Neutrophil (primary cell): ENCODE results near the gene TRAF3.

Experiments
- H3K27ac ChIP-seq: fragments of 200-600 bp; sonication (generic); 2 replicates; pipeline ENCODE4 v1.5.1; 2016; ENCODE audit warnings: mild to moderate bottlenecking, moderate library complexity
- H3K27me3 ChIP-seq: fragments of 200-600 bp; sonication (generic); 2 replicates; pipeline ENCODE4 v1.6.0; 2016; ENCODE audit warnings: mild to moderate bottlenecking
- H3K36me3 ChIP-seq: fragments of 200-600 bp; sonication (generic); 2 replicates; pipeline ENCODE4 v1.5.1; 2017
- H3K4me1 ChIP-seq, 2 experiments: fragments of 200-600 bp in 1 of 2; sonication (generic) in 1 of 2; 1 replicate in 1 of 2; 2 replicates in 1 of 2; pipeline versions ENCODE4 v1.5.1 to v1.6.1; 2013 to 2016; ENCODE audit warnings: low read depth in 1 of 2, low read length in 1 of 2, mild to moderate bottlenecking in 1 of 2, moderate library complexity in 1 of 2; ENCODE audit not compliant: control insufficient read depth in 1 of 2, insufficient read depth in 1 of 2
- H3K4me3 ChIP-seq, 2 experiments: fragments of 200-600 bp in 1 of 2; sonication (generic) in 1 of 2; 1 replicate in 1 of 2; 2 replicates in 1 of 2; pipeline ENCODE4 v1.5.1; 2013 to 2016; ENCODE audit warnings: low read depth in 1 of 2, low read length in 1 of 2, mild to moderate bottlenecking in 1 of 2, moderate library complexity in 1 of 2
- H3K9me3 ChIP-seq: fragments of 200-600 bp; sonication (generic); 2 replicates; pipeline ENCODE4 v1.5.1; 2016
- TF ChIP-seq, protein P1 (sequence below): fragments of 200-600 bp; sonication (generic); IDR thresholded peaks from 2 replicates; pipeline ENCODE4 v1.5.1; 2016; ENCODE audit warnings: antibody characterized with exemption

Gene TRAF3

DNA sequence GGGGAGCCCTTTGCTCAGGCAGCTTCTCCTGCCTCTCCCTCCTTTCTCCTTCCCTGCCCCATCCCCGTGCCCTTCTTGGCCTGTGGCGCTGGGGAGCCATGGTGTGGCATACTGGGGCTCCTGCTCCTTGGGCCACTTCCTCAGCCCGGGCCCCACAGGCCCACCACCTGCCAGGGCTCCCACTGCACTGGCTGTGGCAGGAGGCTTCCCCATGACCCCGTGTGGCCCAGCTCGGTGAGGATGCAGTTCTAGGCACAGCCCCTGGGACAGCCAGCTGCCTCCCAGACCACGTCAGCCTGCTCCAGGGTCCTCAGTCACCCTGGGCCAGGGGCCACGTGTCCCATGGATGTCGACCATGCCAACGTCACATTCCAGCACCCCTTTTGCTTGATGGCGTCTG lies 132.2 kb downstream of the TRAF3 start:
- H3K36me3 ChIP-seq, result peaks cover 87% of the 10 kb centered on the region
- no peaks in the 10 kb centered on the region for H3K27me3 ChIP-seq
- no peak overlapping the region for H3K4me3 ChIP-seq
- TF ChIP-seq, protein P1, sequence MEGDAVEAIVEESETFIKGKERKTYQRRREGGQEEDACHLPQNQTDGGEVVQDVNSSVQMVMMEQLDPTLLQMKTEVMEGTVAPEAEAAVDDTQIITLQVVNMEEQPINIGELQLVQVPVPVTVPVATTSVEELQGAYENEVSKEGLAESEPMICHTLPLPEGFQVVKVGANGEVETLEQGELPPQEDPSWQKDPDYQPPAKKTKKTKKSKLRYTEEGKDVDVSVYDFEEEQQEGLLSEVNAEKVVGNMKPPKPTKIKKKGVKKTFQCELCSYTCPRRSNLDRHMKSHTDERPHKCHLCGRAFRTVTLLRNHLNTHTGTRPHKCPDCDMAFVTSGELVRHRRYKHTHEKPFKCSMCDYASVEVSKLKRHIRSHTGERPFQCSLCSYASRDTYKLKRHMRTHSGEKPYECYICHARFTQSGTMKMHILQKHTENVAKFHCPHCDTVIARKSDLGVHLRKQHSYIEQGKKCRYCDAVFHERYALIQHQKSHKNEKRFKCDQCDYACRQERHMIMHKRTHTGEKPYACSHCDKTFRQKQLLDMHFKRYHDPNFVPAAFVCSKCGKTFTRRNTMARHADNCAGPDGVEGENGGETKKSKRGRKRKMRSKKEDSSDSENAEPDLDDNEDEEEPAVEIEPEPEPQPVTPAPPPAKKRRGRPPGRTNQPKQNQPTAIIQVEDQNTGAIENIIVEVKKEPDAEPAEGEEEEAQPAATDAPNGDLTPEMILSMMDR, result no peak
- H3K27ac ChIP-seq, result no peak overlapping the region
- H3K4me1 ChIP-seq, result no peaks in the 10 kb centered on the region
- H3K9me3 ChIP-seq, result no peaks in the 10 kb centered on the region

DNA sequence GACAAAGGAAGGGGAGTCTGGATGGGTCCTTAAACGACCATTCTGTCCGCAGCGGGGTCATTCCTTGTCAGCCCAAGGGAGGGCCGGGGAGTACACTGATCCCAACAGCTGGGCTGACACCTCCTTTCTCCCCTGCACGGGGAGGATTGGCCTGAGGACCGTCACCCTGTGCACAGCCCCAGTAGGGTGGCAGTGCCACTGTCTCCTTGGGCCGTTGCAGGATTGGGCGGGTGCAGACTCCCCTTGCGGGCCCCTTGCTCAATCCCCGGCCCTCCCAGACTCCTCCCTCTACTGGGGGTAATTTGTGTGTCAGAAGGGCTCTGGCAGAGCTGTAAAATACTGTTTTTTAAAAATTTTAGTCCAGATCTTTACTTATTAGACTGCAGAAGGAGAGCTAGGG lies 132.7 kb downstream of the TRAF3 start:
- no peaks in the 10 kb centered on the region for H3K4me1 ChIP-seq
- no peak overlapping the region for H3K27ac ChIP-seq
- TF ChIP-seq, protein P1, result no peak
- H3K9me3 ChIP-seq, result no peaks in the 10 kb centered on the region
- H3K36me3 ChIP-seq, result peaks cover 85% of the 10 kb centered on the region
- H3K27me3 ChIP-seq, result no peaks in the 10 kb centered on the region
- no peak overlapping the region for H3K4me3 ChIP-seq

DNA sequence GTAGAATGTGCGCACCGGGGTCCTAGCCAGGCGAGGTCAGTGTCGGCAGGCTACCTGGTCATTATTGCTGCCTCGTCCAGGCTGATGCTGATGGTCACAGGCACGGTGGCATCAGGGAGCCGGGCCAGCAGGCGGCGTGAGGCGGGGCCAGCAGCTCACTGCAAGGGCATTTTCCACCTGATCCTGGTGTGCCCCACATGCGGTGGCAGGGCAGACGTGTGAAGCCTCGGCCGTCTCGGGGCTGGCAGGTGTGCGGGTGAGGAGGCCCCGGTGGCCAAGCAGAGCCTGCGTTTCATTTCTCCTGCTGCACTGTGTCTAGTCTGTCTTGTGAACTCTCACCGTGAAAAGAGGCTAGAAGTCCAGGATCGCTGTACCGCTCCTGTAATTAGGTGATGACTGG lies 133.2 kb downstream of the TRAF3 start:
- H3K27me3 ChIP-seq, result no peaks in the 10 kb centered on the region
- no peaks in the 10 kb centered on the region for H3K9me3 ChIP-seq
- no peaks in the 10 kb centered on the region for H3K4me1 ChIP-seq
- H3K4me3 ChIP-seq, result no peak overlapping the region
- H3K36me3 ChIP-seq, result peaks cover 80% of the 10 kb centered on the region
- TF ChIP-seq, protein P1, result no peak
- no peak overlapping the region for H3K27ac ChIP-seq

DNA sequence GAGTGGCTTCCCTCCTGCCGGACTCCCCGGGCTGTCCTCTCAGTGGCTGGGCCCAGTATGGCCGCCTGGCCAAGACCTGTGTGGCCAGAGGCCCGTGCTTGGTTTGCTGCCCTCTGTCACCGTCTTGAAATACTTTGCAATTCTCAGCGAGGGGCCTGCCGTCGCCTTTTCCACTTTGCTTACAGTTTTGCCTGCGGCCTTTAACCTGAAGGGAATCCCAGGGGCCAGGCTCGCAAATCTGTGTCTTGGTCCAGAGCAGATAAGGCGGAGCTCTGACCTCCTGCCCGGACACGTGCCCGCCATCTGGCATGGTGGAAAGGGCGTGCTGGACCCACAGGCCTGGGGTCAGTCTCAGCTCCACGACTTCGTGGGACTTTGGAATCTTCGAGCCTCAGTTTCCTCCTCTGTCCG lies 134.3 kb downstream of the TRAF3 start:
- no peak overlapping the region for H3K4me3 ChIP-seq
- peaks cover 69% of the 10 kb centered on the region for H3K36me3 ChIP-seq
- TF ChIP-seq, protein P1, result no peak
- H3K27me3 ChIP-seq, result no peaks in the 10 kb centered on the region
- H3K4me1 ChIP-seq, result no peaks in the 10 kb centered on the region
- no peak overlapping the region for H3K27ac ChIP-seq
- no peaks in the 10 kb centered on the region for H3K9me3 ChIP-seq

DNA sequence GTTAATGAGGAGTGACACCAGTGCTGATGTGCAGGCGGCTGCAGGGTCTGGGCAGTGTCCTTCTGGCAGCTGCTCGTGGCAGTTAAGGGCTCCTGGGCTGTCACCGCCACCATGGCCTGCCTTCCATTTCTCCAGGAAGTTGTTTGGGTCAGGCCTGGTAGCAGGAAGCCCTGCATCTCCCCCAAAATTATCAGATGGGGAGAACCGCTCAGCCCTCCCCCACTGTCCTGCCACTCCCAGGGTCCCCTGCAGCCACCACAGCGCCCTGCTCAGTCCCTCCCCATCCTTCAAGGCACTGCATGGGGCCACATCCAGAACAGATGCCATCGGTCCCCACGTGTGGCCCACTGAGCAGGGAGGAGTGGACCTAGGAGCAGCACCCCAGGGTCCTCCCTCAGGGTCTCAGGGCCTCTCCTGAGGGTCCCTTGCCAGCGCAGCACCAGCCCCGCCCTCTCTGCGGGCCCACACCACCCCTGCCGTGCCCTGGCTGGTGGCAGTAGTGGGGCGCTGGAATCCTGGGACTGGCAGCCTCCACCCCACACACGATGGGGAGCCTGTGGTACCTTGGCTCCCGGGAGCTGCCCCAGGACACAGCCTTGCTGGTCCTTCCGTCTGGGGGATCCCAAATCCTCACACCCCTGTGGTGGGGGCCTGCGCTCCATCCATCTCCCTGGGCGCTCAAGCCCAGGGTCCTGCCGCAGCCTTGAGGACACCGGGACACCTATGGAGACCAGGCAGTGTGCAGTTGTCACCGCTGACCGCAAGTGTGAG lies 134.9 kb downstream of the TRAF3 start:
- no peak overlapping the region for H3K27ac ChIP-seq
- H3K27me3 ChIP-seq, result no peaks in the 10 kb centered on the region
- TF ChIP-seq, protein P1, result no peak
- H3K9me3 ChIP-seq, result no peaks in the 10 kb centered on the region
- no peak overlapping the region for H3K4me3 ChIP-seq
- peaks cover 62% of the 10 kb centered on the region for H3K36me3 ChIP-seq
- no peaks in the 10 kb centered on the region for H3K4me1 ChIP-seq
